ENCODE measurements around the gene FHOD3.

Gene FHOD3

DNA sequence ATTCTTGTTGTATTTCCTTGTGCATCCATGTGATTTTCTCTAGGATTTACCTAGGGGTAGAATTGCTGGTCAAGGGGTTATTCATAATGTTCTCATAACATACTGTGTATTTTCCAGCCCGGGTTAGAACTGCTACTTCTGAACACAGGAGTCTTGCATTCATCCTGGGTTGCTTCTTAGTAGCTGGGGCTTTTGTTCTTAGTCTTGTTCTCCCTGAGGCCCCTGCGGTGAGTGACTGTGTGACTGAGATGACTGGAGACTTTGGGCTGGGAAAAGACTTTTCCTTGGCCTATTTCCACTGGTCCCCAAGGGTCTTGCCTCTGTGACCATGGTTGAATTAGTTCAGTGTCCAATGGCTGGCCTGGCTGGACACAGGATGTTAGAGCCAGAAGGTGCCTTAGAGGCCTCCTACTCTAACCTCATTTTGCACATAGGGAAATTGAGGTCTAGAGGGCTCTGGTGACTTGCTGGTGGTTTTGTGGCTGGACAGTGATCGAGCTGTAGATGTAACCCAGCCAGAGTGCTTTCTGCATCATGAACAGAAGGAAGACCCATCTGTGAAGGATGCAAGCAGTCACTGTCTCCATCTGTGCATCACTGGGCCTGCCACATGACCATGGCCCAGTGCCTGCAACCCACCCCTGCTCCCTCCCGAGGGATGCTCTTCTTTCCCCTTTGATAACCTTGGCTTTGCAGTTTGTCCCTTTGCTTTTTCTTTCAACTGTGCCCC is 233.3 kb downstream of the FHOD3 start:
- H3K27ac ChIP-seq (ENCODE audit: insufficient read depth, low read length, poor library complexity, severe bottlenecking), result no peak overlapping the region
- H3K4me1 ChIP-seq (ENCODE audit: control insufficient read depth, insufficient read depth, low read length, poor library complexity, severe bottlenecking), result no peaks in the 10 kb centered on the region
- DNase-seq, result no peak
- no peaks in the 10 kb centered on the region for H3K36me3 ChIP-seq (ENCODE audit: control insufficient read depth, insufficient read depth, low read length)
- no peaks in the 10 kb centered on the region for H3K9me3 ChIP-seq (ENCODE audit: control insufficient read depth, low read length)
- no peaks in the 10 kb centered on the region for H3K27me3 ChIP-seq (replicated peaks; ENCODE audit: control insufficient read depth, insufficient read depth, low read length, poor library complexity, severe bottlenecking)
- H3K4me3 ChIP-seq (ENCODE audit: insufficient read depth, low read depth, low read length, poor library complexity, severe bottlenecking), result no peak overlapping the region

DNA sequence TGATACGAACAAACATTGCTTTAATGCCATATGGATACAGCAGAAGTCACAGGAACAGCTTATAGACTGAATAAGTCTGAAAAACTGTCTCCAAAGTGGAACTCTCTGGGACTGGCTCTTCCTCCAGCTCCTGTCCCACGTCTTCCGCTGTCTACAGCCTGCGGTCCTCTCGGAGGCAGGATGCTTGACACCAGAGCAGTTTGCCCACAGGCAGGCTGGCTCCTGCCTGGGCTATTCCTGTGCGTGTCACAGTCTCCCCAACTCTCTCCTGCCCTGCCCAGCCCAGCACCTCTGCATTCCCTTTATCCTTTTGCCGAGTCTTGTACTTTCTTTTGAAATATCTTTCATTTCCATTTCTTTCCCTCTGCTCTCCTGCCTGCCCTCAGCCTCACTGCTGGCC is 234.1 kb downstream of the FHOD3 start:
- H3K4me1 ChIP-seq (ENCODE audit: control insufficient read depth, insufficient read depth, low read length, poor library complexity, severe bottlenecking), result no peaks in the 10 kb centered on the region
- no peak for DNase-seq
- H3K27me3 ChIP-seq (replicated peaks; ENCODE audit: control insufficient read depth, insufficient read depth, low read length, poor library complexity, severe bottlenecking), result no peaks in the 10 kb centered on the region
- no peak overlapping the region for H3K4me3 ChIP-seq (ENCODE audit: insufficient read depth, low read depth, low read length, poor library complexity, severe bottlenecking)
- H3K36me3 ChIP-seq (ENCODE audit: control insufficient read depth, insufficient read depth, low read length), result no peaks in the 10 kb centered on the region
- no peaks in the 10 kb centered on the region for H3K9me3 ChIP-seq (ENCODE audit: control insufficient read depth, low read length)
- H3K27ac ChIP-seq (ENCODE audit: insufficient read depth, low read length, poor library complexity, severe bottlenecking), result no peak overlapping the region

DNA sequence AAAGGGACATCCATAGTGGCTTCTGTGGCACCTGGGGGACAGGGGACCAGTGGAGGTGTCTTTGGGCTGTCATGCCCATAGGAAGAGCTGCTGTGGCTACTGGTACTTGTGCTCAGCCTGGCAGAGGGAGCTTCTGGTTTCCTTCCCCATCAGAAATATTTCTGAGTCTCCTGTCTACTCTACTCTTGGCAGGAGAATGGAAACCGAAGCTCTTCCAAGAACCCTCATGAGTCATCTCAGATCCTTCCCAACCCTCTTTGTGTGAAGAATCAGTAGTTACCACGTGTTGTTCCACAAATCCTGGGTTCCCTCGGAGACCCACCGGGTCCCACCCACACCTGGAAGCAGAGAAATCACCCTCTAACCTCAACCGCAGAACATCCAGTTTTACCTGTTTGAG is 234.9 kb downstream of the FHOD3 start:
- H3K4me3 ChIP-seq (ENCODE audit: insufficient read depth, low read depth, low read length, poor library complexity, severe bottlenecking), result no peak overlapping the region
- DNase-seq, result no peak
- no peaks in the 10 kb centered on the region for H3K4me1 ChIP-seq (ENCODE audit: control insufficient read depth, insufficient read depth, low read length, poor library complexity, severe bottlenecking)
- no peak overlapping the region for H3K27ac ChIP-seq (ENCODE audit: insufficient read depth, low read length, poor library complexity, severe bottlenecking)
- no peaks in the 10 kb centered on the region for H3K36me3 ChIP-seq (ENCODE audit: control insufficient read depth, insufficient read depth, low read length)
- H3K27me3 ChIP-seq (replicated peaks; ENCODE audit: control insufficient read depth, insufficient read depth, low read length, poor library complexity, severe bottlenecking), result no peaks in the 10 kb centered on the region
- no peaks in the 10 kb centered on the region for H3K9me3 ChIP-seq (ENCODE audit: control insufficient read depth, low read length)

DNA sequence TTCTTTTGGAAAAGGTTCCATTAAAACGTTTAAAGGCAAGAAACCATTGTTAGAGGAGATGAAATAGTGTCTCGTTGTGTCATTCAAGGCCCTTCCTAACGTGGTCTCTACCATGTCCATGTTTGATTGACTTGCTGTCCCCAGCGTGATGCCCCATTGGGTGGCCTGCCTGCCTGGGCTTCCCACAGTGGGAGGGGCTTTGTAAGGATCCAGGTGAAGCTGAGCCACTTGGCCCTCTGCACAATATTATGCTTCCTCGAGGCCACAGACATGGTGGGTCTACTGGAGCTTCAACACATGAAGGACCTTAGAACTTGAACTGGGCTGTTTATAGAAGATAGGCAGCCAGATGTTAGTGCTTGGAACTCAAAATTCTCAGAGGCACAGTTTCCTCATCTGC is 235.3 kb downstream of the FHOD3 start:
- no peak for DNase-seq
- Histone ChIP-seq H3K36me3 (ENCODE audit: control insufficient read depth, insufficient read depth, low read length) (no peaks in the 10 kb centered on the region), H3K4me1 (ENCODE audit: control insufficient read depth, insufficient read depth, low read length, poor library complexity, severe bottlenecking) (no peaks in the 10 kb centered on the region), H3K27me3 (replicated peaks; ENCODE audit: control insufficient read depth, insufficient read depth, low read length, poor library complexity, severe bottlenecking) (no peaks in the 10 kb centered on the region), H3K27ac (ENCODE audit: insufficient read depth, low read length, poor library complexity, severe bottlenecking) (no peak overlapping the region), H3K4me3 (ENCODE audit: insufficient read depth, low read depth, low read length, poor library complexity, severe bottlenecking) (no peak overlapping the region), H3K9me3 (ENCODE audit: control insufficient read depth, low read length) (no peaks in the 10 kb centered on the region)

DNA sequence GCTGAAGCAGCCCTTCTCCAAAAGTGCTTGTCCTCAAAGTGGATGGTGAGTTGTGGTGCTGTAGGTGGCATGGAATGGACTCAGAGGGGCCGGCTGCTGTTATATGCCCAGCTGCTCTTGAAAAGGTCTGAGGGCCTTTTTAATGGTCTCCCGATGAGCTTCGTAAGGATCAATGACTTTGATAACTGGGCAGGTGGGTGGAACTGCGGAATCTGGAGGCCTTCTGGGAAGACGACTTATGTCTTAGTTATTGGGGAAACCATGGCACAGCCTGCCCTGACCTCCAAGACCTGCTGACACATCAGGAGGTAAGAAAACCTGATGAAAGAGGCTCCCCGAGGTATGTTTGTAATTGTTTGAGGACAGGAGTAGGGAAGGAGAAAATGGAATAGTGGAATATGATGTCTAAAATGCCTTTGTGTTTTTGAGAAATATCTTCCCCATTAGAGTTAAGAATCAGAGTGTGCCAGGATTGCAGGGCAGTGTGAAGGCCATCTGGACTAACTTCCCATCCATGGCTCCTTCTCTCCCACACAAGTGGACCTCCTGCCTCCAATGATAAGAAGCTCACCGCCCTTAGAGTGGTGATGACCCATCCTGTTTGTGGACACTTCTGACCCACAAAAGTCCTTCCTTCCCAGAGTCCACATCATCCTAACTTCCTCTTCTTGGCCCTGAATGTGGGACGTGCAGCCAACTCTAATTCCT is 236.1 kb downstream of the FHOD3 start:
- no peaks in the 10 kb centered on the region for H3K9me3 ChIP-seq (ENCODE audit: control insufficient read depth, low read length)
- no peak overlapping the region for H3K27ac ChIP-seq (ENCODE audit: insufficient read depth, low read length, poor library complexity, severe bottlenecking)
- H3K27me3 ChIP-seq (replicated peaks; ENCODE audit: control insufficient read depth, insufficient read depth, low read length, poor library complexity, severe bottlenecking), result no peaks in the 10 kb centered on the region
- no peak for DNase-seq
- no peaks in the 10 kb centered on the region for H3K4me1 ChIP-seq (ENCODE audit: control insufficient read depth, insufficient read depth, low read length, poor library complexity, severe bottlenecking)
- H3K4me3 ChIP-seq (ENCODE audit: insufficient read depth, low read depth, low read length, poor library complexity, severe bottlenecking), result no peak overlapping the region
- H3K36me3 ChIP-seq (ENCODE audit: control insufficient read depth, insufficient read depth, low read length), result no peaks in the 10 kb centered on the region

DNA sequence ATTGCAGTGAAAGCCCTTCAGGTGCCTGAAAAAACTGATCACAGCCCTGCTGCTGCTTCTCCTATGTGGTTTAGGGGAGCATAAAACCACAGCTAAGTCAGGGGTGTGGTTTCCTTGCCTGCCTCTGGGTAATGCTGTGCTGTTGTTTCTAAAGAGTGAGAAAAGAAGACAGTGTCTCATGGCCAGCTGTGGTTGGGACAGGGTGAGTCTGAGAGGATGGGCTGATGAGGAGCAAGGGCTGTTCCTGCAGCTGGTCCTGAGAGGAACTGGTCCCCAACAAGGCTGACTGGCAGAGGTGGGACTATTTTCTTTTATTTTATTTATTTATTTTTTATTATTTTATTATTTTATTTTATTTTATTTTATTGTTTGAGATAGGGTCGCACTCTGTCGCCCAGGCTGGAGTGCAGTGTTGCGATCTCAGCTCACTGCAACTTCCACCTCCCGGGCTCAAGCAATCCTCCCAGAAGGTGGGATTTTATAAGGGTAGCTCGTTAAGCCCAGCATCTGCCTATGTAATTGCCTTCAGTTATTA is 236.7 kb downstream of the FHOD3 start:
- no peak overlapping the region for H3K4me3 ChIP-seq (ENCODE audit: insufficient read depth, low read depth, low read length, poor library complexity, severe bottlenecking)
- no peaks in the 10 kb centered on the region for H3K9me3 ChIP-seq (ENCODE audit: control insufficient read depth, low read length)
- H3K4me1 ChIP-seq (ENCODE audit: control insufficient read depth, insufficient read depth, low read length, poor library complexity, severe bottlenecking), result no peaks in the 10 kb centered on the region
- H3K36me3 ChIP-seq (ENCODE audit: control insufficient read depth, insufficient read depth, low read length), result no peaks in the 10 kb centered on the region
- DNase-seq, result no peak
- H3K27ac ChIP-seq (ENCODE audit: insufficient read depth, low read length, poor library complexity, severe bottlenecking), result no peak overlapping the region
- H3K27me3 ChIP-seq (replicated peaks; ENCODE audit: control insufficient read depth, insufficient read depth, low read length, poor library complexity, severe bottlenecking), result no peaks in the 10 kb centered on the region

DNA sequence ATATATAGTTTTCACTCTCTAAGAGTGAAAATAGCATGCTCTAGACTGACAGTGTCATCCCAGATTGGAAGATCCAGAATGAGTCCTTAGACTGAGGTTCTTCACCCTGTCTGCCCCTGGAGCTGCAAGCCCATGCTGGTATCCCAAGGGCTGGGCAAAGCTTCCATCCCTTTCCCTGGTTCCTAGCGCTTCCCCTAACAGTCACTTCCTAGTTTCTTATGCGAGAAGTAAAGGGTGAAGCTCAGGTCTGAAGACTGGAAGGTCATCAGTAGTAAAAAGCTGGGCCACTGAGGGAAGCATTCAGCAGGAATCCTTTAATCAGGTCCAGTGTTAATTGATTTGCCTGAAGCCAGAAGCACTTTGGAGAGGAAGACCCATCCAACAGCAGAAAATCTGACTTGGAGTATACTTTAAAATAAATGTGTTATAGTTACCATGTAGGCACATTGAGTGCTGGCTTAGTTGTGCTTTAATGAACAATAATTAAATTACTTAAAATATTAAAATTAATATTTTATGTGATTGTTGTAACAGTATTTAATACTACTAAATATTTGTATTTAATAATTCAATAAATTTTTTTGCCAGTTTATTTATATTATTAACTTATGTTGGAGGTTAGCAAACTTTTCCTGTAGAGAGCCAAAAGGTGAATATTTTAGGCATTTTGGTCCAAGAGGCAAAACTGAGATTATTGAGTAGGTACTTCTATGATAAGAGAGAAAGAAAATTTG is 237.9 kb downstream of the FHOD3 start:
- no peak overlapping the region for H3K4me3 ChIP-seq (ENCODE audit: insufficient read depth, low read depth, low read length, poor library complexity, severe bottlenecking)
- H3K27me3 ChIP-seq (replicated peaks; ENCODE audit: control insufficient read depth, insufficient read depth, low read length, poor library complexity, severe bottlenecking), result no peaks in the 10 kb centered on the region
- no peak overlapping the region for H3K27ac ChIP-seq (ENCODE audit: insufficient read depth, low read length, poor library complexity, severe bottlenecking)
- H3K36me3 ChIP-seq (ENCODE audit: control insufficient read depth, insufficient read depth, low read length), result no peaks in the 10 kb centered on the region
- H3K4me1 ChIP-seq (ENCODE audit: control insufficient read depth, insufficient read depth, low read length, poor library complexity, severe bottlenecking), result no peaks in the 10 kb centered on the region
- H3K9me3 ChIP-seq (ENCODE audit: control insufficient read depth, low read length), result no peaks in the 10 kb centered on the region
- DNase-seq, result no peak

DNA sequence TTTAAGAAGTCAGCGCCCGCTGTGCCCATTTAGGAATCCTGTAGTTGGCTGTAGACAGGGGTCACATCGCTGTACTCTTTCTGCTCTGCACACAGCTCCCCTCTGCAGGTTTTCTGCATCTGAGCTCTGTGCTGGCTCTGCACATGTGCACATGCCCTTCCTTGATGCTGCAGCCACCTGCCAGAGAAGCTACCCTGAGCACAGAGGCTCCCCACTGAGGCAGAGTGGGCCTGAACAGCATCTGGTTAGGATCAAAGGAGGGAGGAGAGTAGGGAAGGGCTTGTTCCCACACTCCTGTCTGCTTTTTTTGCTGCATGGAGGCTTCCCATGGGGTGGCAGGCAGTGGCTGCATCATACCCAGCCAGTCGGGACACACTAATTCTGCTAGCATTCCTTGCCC is 238.9 kb downstream of the FHOD3 start:
- H3K4me1 ChIP-seq (ENCODE audit: control insufficient read depth, insufficient read depth, low read length, poor library complexity, severe bottlenecking), result no peaks in the 10 kb centered on the region
- no peaks in the 10 kb centered on the region for H3K27me3 ChIP-seq (replicated peaks; ENCODE audit: control insufficient read depth, insufficient read depth, low read length, poor library complexity, severe bottlenecking)
- no peak overlapping the region for H3K4me3 ChIP-seq (ENCODE audit: insufficient read depth, low read depth, low read length, poor library complexity, severe bottlenecking)
- no peak for DNase-seq
- no peaks in the 10 kb centered on the region for H3K9me3 ChIP-seq (ENCODE audit: control insufficient read depth, low read length)
- no peaks in the 10 kb centered on the region for H3K36me3 ChIP-seq (ENCODE audit: control insufficient read depth, insufficient read depth, low read length)
- H3K27ac ChIP-seq (ENCODE audit: insufficient read depth, low read length, poor library complexity, severe bottlenecking), result no peak overlapping the region

DNA sequence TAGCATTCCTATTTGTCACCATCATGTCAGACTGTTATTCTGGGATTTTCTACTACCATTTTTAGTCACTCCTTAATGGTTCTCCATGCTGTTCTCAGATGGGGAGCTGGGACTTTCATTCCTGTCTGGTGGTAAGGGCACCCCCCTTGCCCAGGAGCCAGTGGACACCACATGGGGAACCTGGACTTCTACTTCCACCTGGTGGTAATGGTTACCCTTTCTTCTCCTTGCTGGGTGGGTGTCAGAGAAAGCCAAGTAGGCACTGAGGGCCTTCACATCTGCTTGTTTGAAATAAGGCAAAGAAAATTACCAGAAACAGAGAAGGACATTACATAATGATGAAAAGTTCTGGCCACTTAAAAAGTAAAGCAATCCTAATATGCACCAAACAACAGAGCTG is 239.8 kb downstream of the FHOD3 start:
- Histone ChIP-seq H3K4me1 (ENCODE audit: control insufficient read depth, insufficient read depth, low read length, poor library complexity, severe bottlenecking) (no peaks in the 10 kb centered on the region), H3K4me3 (ENCODE audit: insufficient read depth, low read depth, low read length, poor library complexity, severe bottlenecking) (no peak overlapping the region), H3K36me3 (ENCODE audit: control insufficient read depth, insufficient read depth, low read length) (no peaks in the 10 kb centered on the region), H3K9me3 (ENCODE audit: control insufficient read depth, low read length) (no peaks in the 10 kb centered on the region), H3K27ac (ENCODE audit: insufficient read depth, low read length, poor library complexity, severe bottlenecking) (no peak overlapping the region), H3K27me3 (replicated peaks; ENCODE audit: control insufficient read depth, insufficient read depth, low read length, poor library complexity, severe bottlenecking) (no peaks in the 10 kb centered on the region)
- DNase-seq, result no peak
